ENCODE results near the gene OR6P1. TPM values are rescaled to one million over a fixed set of nuclear protein-coding genes. Genes with fewer than 3 reads are reported as not detected.

The OR6P1 gene
- polyA plus RNA-seq, 1 donor, result not detected

Other genes with a start within 250 kb of the OR6P1 start
- not detected for gene CD1B, start 239.0 kb downstream of the OR6P1 start, polyA plus RNA-seq (ENCODE audit: insufficient read length)
- gene CD1E, start 216.7 kb downstream of the OR6P1 start, polyA plus RNA-seq (ENCODE audit: insufficient read length), result 0.32 TPM
- not detected for gene OR10T2, start 171.1 kb downstream of the OR6P1 start, polyA plus RNA-seq (ENCODE audit: insufficient read length)
- gene OR10K2, start 144.3 kb downstream of the OR6P1 start, polyA plus RNA-seq (ENCODE audit: insufficient read length), result not detected
- not detected for gene OR10K1, start 108.7 kb downstream of the OR6P1 start, polyA plus RNA-seq (ENCODE audit: insufficient read length)
- not detected for gene OR10R2, start 98.4 kb downstream of the OR6P1 start, polyA plus RNA-seq (ENCODE audit: insufficient read length)
- gene OR6Y1, start 16.2 kb downstream of the OR6P1 start, polyA plus RNA-seq (ENCODE audit: insufficient read length), result not detected
- not detected for gene OR10X1, start 9.3 kb upstream of the OR6P1 start, polyA plus RNA-seq (ENCODE audit: insufficient read length)
- gene OR10Z1, start 34.7 kb upstream of the OR6P1 start, polyA plus RNA-seq (ENCODE audit: insufficient read length), result 0.10 TPM
- gene SPTA1, start 116.1 kb upstream of the OR6P1 start, polyA plus RNA-seq (ENCODE audit: insufficient read length), result 5.9 TPM
- not detected for gene OR6K2, start 130.1 kb upstream of the OR6P1 start, polyA plus RNA-seq (ENCODE audit: insufficient read length)
- gene OR6K3, start 150.1 kb upstream of the OR6P1 start, polyA plus RNA-seq (ENCODE audit: insufficient read length), result not detected
- gene OR6K6, start 184.1 kb upstream of the OR6P1 start, polyA plus RNA-seq (ENCODE audit: insufficient read length), result not detected
- gene OR6N1, start 201.6 kb upstream of the OR6P1 start, polyA plus RNA-seq (ENCODE audit: insufficient read length), result not detected
- not detected for gene OR6N2, start 210.6 kb upstream of the OR6P1 start, polyA plus RNA-seq (ENCODE audit: insufficient read length)

All from hindlimb muscle (tissue), 1 donor.